ENCODE measurements around the gene NELL2.
"Not testable (repeated sequence)": the region's sequence is repeated elsewhere in the genome, so short reads cannot be mapped to it uniquely, and the experiment has no call there.

Gene NELL2

DNA sequence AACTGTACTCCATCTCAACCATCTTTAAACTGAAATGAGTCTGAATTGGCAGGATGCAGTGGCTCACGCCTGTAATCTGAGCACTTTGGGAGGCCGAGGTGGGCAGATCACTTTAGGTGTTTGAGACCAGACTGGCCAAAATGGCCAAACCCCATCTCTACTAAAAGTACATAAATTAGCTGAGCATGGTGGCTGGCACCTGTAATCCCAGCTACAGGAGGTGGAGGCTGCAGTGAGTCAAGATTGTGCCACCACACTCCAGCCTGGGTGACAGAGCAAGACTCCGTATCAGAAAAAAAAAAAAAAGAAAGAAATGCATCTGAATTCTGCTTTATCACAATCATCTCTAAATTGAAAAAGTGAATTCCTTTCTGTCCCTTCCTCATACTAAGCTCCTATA is 110.3 kb downstream of the NELL2 start:
- TF ChIP-seq, protein P1, sequence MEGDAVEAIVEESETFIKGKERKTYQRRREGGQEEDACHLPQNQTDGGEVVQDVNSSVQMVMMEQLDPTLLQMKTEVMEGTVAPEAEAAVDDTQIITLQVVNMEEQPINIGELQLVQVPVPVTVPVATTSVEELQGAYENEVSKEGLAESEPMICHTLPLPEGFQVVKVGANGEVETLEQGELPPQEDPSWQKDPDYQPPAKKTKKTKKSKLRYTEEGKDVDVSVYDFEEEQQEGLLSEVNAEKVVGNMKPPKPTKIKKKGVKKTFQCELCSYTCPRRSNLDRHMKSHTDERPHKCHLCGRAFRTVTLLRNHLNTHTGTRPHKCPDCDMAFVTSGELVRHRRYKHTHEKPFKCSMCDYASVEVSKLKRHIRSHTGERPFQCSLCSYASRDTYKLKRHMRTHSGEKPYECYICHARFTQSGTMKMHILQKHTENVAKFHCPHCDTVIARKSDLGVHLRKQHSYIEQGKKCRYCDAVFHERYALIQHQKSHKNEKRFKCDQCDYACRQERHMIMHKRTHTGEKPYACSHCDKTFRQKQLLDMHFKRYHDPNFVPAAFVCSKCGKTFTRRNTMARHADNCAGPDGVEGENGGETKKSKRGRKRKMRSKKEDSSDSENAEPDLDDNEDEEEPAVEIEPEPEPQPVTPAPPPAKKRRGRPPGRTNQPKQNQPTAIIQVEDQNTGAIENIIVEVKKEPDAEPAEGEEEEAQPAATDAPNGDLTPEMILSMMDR (conservative IDR thresholded peaks at IDR 0.05; ENCODE audit: low read depth, low read length) = no peak
- DNase-seq (ENCODE audit: low read depth) = no peak
- H3K4me3 ChIP-seq (ENCODE audit: low read depth, low read length) = no peak overlapping the region

DNA sequence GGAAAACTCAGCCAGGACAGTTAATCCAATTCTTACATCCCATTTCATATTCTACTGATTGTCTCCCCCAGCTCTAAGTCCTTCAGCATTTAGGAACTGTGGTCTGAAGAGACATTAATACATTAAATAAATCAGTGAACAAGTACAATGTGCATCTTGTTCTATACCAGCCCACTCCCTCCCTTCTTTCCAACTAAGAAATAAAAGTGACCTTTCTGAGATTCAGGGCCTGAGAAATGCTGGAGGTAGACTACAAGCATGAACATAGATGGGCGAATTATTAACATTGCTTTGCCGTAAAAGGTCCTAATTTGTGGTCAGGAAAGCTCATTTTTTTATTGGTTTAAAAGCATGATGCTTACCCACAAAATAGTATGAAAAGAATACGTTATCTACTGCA is 113.1 kb downstream of the NELL2 start:
- DNase-seq (ENCODE audit: low read depth) = no peak
- H3K4me3 ChIP-seq (ENCODE audit: low read depth, low read length) = no peak overlapping the region
- TF ChIP-seq, protein P1 (conservative IDR thresholded peaks at IDR 0.05; ENCODE audit: low read depth, low read length) = no peak

DNA sequence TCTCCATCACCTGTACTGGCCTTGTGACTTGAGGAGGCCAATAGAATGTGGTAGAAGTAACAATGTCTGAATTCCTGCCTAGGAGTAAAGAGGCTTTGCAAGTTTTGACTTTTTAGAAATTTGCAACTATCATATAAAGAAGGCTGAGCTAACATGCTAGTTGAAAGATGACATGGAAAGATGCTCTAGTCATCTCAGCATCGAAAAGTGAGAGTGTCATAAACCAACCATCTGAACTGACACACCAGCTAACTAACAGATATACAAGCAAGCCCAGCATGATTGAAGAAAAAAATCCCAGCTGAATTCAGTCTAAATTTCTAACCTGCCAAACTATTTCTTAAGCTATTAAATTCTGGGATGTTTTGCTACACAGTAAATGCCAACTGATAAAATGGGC is 116.8 kb downstream of the NELL2 start:
- TF ChIP-seq, protein P1 (conservative IDR thresholded peaks at IDR 0.05; ENCODE audit: low read depth, low read length) = no peak
- H3K4me3 ChIP-seq (ENCODE audit: low read depth, low read length) = no peak overlapping the region
- no peak for DNase-seq (ENCODE audit: low read depth)

DNA sequence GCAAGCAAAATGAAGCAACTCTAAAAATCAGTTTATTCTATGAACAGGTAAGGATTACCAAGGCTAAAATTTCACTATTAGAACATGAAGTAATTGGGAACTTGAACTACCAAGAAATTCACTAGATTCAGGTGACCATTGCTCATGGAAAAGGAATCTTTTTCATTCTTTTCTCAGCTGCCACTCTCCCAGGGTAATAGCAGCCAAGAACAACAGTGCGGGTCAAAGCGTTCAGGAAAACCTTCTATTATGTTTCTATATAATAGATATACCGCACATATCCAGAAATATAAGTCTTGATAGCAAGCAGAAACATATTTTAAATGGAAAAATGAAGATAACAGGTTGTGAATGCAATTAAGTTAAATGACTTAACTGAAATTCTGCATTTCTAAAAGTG is 125.6 kb downstream of the NELL2 start:
- DNase-seq (ENCODE audit: low read depth) = peak; percentile 0
- H3K4me3 ChIP-seq (ENCODE audit: low read depth, low read length) = no peak overlapping the region
- TF ChIP-seq, protein P1 (conservative IDR thresholded peaks at IDR 0.05; ENCODE audit: low read depth, low read length) = no peak

DNA sequence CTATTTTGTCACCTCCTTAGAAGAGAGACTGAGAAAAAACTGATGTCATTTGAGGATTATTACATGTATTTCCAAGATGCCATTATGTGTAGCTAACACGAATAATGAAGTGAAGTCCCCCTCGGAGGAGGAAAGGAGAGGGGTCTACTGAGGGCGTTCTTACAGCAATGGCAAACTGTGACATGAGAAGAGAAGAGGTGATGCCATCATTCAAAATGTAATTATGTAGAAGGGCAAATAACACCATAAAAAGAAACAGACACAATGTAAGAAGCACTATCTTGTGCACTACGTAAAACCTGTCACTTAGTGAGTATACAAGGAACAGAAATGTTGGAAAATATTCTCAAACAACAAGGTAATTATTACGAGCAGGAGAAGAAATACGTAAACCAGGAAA is 126.5 kb downstream of the NELL2 start:
- no peak overlapping the region for H3K4me3 ChIP-seq (ENCODE audit: low read depth, low read length)
- no peak for DNase-seq (ENCODE audit: low read depth)
- TF ChIP-seq, protein P1 (conservative IDR thresholded peaks at IDR 0.05; ENCODE audit: low read depth, low read length) = no peak

DNA sequence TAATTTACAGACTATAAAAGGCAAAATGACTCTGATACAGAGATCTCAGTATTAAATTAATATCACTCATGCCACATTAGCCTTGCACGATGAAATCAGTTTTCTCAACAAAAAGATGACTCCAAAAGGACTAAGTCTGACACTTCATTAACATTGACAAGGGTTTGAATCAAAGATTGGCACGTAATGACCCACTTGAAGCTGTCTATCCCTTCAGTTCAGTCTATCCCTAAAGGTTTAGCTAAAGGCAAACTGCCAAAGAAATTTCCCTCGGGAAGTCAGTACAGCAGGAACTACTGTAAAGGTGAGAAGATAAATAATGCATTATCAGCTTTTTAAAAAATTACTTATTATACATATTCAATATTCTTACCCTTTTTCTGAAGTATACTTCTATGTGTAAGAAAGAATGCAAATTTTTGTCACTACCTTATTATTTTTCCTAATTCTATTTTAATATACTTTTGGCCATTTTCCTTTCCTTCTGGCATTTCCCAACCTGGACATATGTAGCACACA is 127.1 kb downstream of the NELL2 start:
- no peak for DNase-seq (ENCODE audit: low read depth)
- TF ChIP-seq, protein P1 (conservative IDR thresholded peaks at IDR 0.05; ENCODE audit: low read depth, low read length) = no peak
- no peak overlapping the region for H3K4me3 ChIP-seq (ENCODE audit: low read depth, low read length)

DNA sequence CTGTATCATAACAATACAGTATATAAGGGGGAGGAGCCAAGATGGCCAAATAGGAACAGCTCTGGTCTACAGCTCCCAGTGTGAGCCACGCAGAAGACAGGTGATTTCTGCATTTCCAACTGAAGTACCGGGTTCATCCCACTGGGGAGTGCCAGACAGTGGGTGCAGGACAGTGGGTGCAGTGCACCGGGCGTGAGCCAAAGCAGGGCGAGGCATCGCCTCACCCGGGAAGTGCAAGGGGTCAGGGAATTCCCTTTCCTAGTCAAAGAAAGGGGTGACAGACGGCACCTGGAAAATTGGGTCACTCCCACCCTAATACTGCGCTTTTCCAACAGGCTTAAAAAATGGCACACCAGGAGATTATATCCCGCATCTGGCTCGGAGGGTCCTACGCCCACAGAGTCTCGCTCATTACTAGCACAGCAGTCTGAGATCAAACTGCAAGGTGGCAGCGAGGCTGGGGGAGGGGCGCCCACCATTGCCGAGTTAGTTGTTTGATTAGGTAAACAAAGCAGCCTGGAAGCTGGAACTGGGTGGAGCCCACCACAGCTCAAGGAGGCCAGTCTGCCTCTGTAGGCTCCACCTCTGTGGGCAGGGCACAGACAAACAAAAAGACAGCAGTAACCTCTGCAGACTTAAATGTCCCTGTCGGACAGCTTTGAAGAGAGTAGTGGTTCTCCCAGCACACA is 134.7 kb downstream of the NELL2 start:
- not testable (repeated sequence) for H3K4me3 ChIP-seq (ENCODE audit: low read depth, low read length); DNase-seq (ENCODE audit: low read depth)
